T-helper 1 cell treated with Interleukin-12 subunit alpha and Interleukin-12 subunit beta and Interleukin-4 antibody, amounts not matched to agents 30 μg/mL and 1 μg/mL, for 36 hours (primary cell): ENCODE measurements around the gene STRAP.
A peak's percentile ranks its signal among the peaks of the same experiment; 100 is the strongest.

Source experiments
- H3K27ac Mint-ChIP-seq: one replicate; pipeline ENCODE4 v1.8.0; 2021; ENCODE audit warnings: mild to moderate bottlenecking, mixed read lengths
- H3K27me3 Mint-ChIP-seq: one replicate; pipeline ENCODE4 v1.8.0; 2021; ENCODE audit warnings: low read depth, mixed read lengths
- H3K36me3 Mint-ChIP-seq: one replicate; pipeline ENCODE4 v1.8.0; 2021; ENCODE audit warnings: low read depth, mixed read lengths
- H3K4me1 Mint-ChIP-seq: one replicate; pipeline ENCODE4 v1.8.0; 2021; ENCODE audit warnings: low read depth, mixed read lengths
- H3K4me3 Mint-ChIP-seq: one replicate; pipeline ENCODE4 v1.8.0; 2021; ENCODE audit warnings: mild to moderate bottlenecking, moderate library complexity, mixed read lengths
- H3K9me3 Mint-ChIP-seq: one replicate; pipeline ENCODE4 v1.8.0; 2021; ENCODE audit warnings: mixed read lengths

Gene STRAP, protein sequence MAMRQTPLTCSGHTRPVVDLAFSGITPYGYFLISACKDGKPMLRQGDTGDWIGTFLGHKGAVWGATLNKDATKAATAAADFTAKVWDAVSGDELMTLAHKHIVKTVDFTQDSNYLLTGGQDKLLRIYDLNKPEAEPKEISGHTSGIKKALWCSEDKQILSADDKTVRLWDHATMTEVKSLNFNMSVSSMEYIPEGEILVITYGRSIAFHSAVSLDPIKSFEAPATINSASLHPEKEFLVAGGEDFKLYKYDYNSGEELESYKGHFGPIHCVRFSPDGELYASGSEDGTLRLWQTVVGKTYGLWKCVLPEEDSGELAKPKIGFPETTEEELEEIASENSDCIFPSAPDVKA

DNA sequence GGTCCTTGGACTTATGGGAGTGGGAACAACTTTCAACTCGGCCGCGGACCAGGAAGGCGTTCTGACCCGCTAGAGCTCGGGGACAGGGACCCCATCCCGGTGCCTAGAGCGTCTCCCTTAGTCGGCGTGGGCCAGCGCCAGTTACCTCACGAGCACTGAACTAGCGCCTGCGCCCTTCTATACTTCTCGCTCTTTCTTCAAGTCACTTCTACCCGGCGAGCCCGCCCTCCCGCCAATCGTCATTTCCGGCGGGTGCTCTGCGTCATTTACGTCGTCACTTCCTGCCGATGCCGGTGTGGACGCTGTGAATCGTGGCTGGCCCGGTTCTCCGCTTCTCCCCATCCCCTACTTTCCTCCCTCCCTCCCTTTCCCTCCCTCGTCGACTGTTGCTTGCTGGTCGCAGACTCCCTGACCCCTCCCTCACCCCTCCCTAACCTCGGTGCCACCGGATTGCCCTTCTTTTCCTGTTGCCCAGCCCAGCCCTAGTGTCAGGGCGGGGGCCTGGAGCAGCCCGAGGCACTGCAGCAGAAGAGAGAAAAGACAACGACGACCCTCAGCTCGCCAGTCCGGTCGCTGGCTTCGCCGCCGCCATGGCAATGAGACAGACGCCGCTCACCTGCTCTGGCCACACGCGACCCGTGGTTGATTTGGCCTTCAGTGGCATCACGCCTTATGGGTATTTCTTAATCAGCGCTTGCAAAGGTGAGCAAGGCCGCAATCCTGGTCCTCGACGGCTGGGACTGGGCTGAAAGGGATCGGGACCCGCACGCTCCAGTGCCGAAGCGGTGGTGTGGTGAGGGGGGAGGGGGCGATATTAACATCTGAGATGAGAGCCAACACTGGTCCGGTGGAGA, at the start of gene STRAP:
Gene STRAP (plus strand): TSS at position 270 of the 854 bp plus-strand sequence. CDS start 321 bp downstream, at position 591.
- Mint-ChIP-seq H3K4me3 (peak within 1 kb of the TSS; percentile 96), H3K27ac (peak within 1 kb of the TSS; percentile 99), H3K36me3 (peaks cover 20% of the 10 kb centered on the region), H3K27me3 (no peaks in the 10 kb centered on the region), H3K9me3 (no peaks in the 10 kb centered on the region), H3K4me1 (peaks cover 40% of the 10 kb centered on the region)

GRCh38 chr12:15834575-15834974, 47.6 kb upstream of the STRAP start:
- Mint-ChIP-seq H3K36me3 (no peaks in the 10 kb centered on the region), H3K4me1 (no peaks in the 10 kb centered on the region), H3K27me3 (peaks cover 15% of the 10 kb centered on the region), H3K4me3 (no peak overlapping the region), H3K27ac (no peak overlapping the region), H3K9me3 (no peaks in the 10 kb centered on the region)

GRCh38 chr12:15837141-15837790, 44.9 kb upstream of the STRAP start:
- Mint-ChIP-seq H3K27ac (no peak overlapping the region), H3K4me1 (no peaks in the 10 kb centered on the region), H3K9me3 (no peaks in the 10 kb centered on the region), H3K4me3 (no peak overlapping the region), H3K36me3 (no peaks in the 10 kb centered on the region), H3K27me3 (peaks cover 17% of the 10 kb centered on the region)

DNA sequence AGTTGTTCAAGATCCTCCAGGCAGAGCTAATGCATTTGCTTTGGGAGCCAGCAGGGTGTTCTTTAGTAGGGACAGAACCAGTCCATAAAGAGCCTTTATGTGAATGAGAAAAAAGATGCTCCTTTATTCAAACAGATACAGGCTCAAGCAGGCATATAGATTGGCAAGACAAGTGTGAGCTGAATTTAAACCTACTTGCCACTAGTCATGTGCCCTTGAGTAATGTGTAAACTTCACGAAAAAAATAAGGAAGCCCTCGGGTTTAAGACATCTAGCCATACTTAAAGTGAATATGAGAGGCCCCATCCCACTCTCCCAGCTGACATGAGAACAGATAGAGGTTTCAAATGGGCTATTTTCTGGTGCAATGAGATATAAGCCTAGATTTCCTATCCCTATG, 43.1 kb upstream of the STRAP start:
- Mint-ChIP-seq H3K36me3 (no peaks in the 10 kb centered on the region), H3K27ac (no peak overlapping the region), H3K4me3 (no peak overlapping the region), H3K27me3 (peaks cover 22% of the 10 kb centered on the region), H3K9me3 (no peaks in the 10 kb centered on the region), H3K4me1 (no peaks in the 10 kb centered on the region)

- H3K27me3 Mint-ChIP-seq, result peaks cover 26% of the 10 kb centered on the region
- H3K4me3 Mint-ChIP-seq, result no peak overlapping the region
- H3K9me3 Mint-ChIP-seq, result no peaks in the 10 kb centered on the region
- H3K4me1 Mint-ChIP-seq, result no peaks in the 10 kb centered on the region
- H3K36me3 Mint-ChIP-seq, result no peaks in the 10 kb centered on the region
- H3K27ac Mint-ChIP-seq, result no peak overlapping the region
These were observed 42.5 kb upstream of the STRAP start for GRCh38 chr12:15839682-15840081.

GRCh38 chr12:15842108-15842507, 40.1 kb upstream of the STRAP start:
- H3K36me3 Mint-ChIP-seq, result no peaks in the 10 kb centered on the region
- peaks cover 26% of the 10 kb centered on the region for H3K27me3 Mint-ChIP-seq
- H3K4me1 Mint-ChIP-seq, result no peaks in the 10 kb centered on the region
- no peak overlapping the region for H3K27ac Mint-ChIP-seq
- no peak overlapping the region for H3K4me3 Mint-ChIP-seq
- no peaks in the 10 kb centered on the region for H3K9me3 Mint-ChIP-seq

DNA sequence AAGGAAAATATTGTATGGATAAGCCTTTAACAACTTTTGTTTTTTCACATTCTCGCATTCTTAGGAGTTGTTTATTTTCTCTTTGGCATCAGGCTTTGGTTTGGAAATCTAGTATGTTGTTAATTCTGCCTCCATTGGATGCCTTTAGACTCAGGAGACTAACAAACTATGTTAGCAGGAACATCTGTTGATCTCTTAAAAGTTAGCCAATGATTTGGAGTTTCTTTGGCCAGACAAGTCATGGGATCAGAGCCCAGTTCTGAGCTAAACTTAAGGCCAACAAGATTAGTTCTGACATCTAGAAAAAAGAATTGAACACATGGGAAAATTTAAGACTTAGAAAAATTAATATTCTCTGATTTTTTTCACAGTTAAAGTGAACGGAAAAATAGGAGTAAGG, 35.3 kb upstream of the STRAP start:
- Mint-ChIP-seq H3K4me1 (no peaks in the 10 kb centered on the region), H3K9me3 (no peaks in the 10 kb centered on the region), H3K36me3 (no peaks in the 10 kb centered on the region), H3K27ac (no peak overlapping the region), H3K27me3 (peaks cover 17% of the 10 kb centered on the region), H3K4me3 (no peak overlapping the region)

- Mint-ChIP-seq H3K4me3 (no peak overlapping the region), H3K4me1 (no peaks in the 10 kb centered on the region), H3K27ac (no peak overlapping the region), H3K36me3 (no peaks in the 10 kb centered on the region), H3K27me3 (peaks cover 14% of the 10 kb centered on the region), H3K9me3 (no peaks in the 10 kb centered on the region)
These were observed 33.6 kb upstream of the STRAP start for GRCh38 chr12:15848606-15849005.

DNA sequence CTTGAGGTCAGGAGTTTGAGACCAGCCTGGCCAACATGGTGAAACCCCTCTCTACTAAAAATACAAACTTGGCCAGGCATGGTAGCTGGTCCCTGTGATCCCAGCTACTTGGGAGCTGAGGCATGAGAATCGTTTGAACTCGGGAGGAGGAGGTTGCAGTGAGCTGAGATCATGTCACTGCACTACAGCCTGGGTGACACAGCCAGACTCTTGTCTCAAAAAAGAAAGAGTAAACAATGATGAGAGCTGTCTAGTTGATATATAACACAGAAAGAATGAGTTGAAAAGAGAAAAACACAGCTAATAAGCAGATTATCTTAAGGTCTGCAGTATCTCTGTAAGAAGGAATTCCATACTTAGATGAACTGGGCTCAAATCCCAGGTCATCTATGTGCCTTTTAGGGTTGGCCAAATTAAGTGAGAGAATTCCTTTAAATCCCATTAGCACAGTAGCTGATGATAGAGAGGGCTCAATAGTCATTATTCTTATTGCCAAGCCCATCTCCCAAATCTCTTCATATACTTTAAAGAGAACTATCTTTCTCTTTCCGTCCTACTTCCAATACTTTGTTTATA, 31.1 kb upstream of the STRAP start:
- H3K36me3 Mint-ChIP-seq, result no peaks in the 10 kb centered on the region
- H3K9me3 Mint-ChIP-seq, result no peaks in the 10 kb centered on the region
- no peaks in the 10 kb centered on the region for H3K4me1 Mint-ChIP-seq
- H3K27ac Mint-ChIP-seq, result no peak overlapping the region
- peaks cover 9% of the 10 kb centered on the region for H3K27me3 Mint-ChIP-seq
- H3K4me3 Mint-ChIP-seq, result no peak overlapping the region

GRCh38 chr12:15851919-15852318, 30.3 kb upstream of the STRAP start:
- H3K4me3 Mint-ChIP-seq, result no peak overlapping the region
- peaks cover 9% of the 10 kb centered on the region for H3K27me3 Mint-ChIP-seq
- H3K9me3 Mint-ChIP-seq, result no peaks in the 10 kb centered on the region
- H3K27ac Mint-ChIP-seq, result no peak overlapping the region
- no peaks in the 10 kb centered on the region for H3K4me1 Mint-ChIP-seq
- no peaks in the 10 kb centered on the region for H3K36me3 Mint-ChIP-seq

DNA sequence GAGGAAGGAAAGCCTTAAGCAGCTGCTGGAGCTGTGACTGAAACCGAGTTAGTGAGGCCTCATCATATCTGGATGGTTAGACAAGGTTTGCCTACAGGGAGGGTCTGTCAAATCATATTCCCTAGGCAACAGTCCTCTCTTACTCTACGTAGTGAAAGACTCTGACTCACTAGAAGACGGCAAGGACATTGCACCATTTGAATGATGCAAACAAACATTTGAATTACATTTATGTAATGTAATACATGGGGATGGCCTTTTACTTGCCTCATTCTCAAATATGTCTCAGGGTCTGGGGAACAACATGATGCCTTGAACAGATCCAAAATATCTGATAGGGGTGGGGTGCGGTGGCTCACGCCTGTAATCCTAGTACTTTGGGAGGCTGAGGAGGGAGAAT, 29.8 kb upstream of the STRAP start:
- Mint-ChIP-seq H3K36me3 (no peaks in the 10 kb centered on the region), H3K27ac (no peak overlapping the region), H3K4me3 (no peak overlapping the region), H3K27me3 (peaks cover 9% of the 10 kb centered on the region), H3K4me1 (no peaks in the 10 kb centered on the region), H3K9me3 (no peaks in the 10 kb centered on the region)

DNA sequence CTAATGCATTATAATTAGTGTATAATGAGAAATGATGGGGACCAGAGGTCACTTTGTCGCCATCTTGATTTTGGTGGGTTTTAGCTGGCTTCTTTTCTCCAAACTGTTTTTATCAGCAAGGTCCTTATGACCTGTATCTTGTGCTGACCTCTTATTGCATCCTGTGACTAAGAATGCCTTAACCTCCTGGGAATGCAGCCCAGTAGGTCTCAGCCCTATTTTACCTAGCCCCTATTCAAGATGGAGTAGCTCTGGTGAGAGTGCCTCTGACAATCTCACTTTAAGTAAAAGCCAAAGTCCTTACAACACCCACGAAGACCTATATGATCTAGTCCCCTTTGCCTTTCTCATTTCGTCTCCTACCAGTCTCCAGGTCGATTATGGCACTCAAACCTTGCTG, 28.3 kb upstream of the STRAP start:
- Mint-ChIP-seq H3K27me3 (peaks cover 15% of the 10 kb centered on the region), H3K36me3 (no peaks in the 10 kb centered on the region), H3K27ac (no peak overlapping the region), H3K4me1 (no peaks in the 10 kb centered on the region), H3K4me3 (no peak overlapping the region), H3K9me3 (no peaks in the 10 kb centered on the region)

GRCh38 chr12:15854916-15855315, 27.3 kb upstream of the STRAP start:
- no peaks in the 10 kb centered on the region for H3K4me1 Mint-ChIP-seq

GRCh38 chr12:15855646-15856045, 26.5 kb upstream of the STRAP start:
- H3K27me3 Mint-ChIP-seq, result peaks cover 26% of the 10 kb centered on the region
- no peak overlapping the region for H3K27ac Mint-ChIP-seq
- no peak overlapping the region for H3K4me3 Mint-ChIP-seq
- H3K36me3 Mint-ChIP-seq, result no peaks in the 10 kb centered on the region
- H3K9me3 Mint-ChIP-seq, result no peaks in the 10 kb centered on the region
- no peaks in the 10 kb centered on the region for H3K4me1 Mint-ChIP-seq

More at GRCh38 chr12:15854916-15855315, 27.3 kb upstream of the STRAP start:
- Mint-ChIP-seq H3K4me3 (no peak overlapping the region), H3K9me3 (no peaks in the 10 kb centered on the region), H3K36me3 (no peaks in the 10 kb centered on the region), H3K27ac (no peak overlapping the region), H3K27me3 (peaks cover 21% of the 10 kb centered on the region)
